PC-9 (cell line): ENCODE measurements around the gene F2RL1. TPM values are rescaled to one million over a fixed set of nuclear protein-coding genes. Genes with fewer than 3 reads are reported as not detected.

Source experiments
- BruUV-seq: library from RNA; stranded (reverse); fragments of 400-500 nt; replicated peaks from 2 replicates; lab custom pipeline; 2021; lab: Mats Ljungman, UMichigan
- CTCF ChIA-PET: fragments of 300-600 bp; sonication (Branson Sonifier 250); formaldehyde crosslinking; loops from one replicate; lab custom pipeline; 2022; ENCODE audit warnings: antibody characterized with exemption; lab: Charles Lee
- POLR2A ChIA-PET: fragments of 300-600 bp; sonication (Branson Sonifier 250); formaldehyde crosslinking; loops from one replicate; lab custom pipeline; 2022; ENCODE audit warnings: antibody characterized with exemption; ENCODE audit not compliant: unreplicated experiment; lab: Charles Lee
- DNase-seq, 2 experiments: peaks; one replicate each; pipeline versions ENCODE4 v3.0.0 to v3.0.0-alpha.2; 2015 to 2022; ENCODE audit warnings: mixed read lengths in 1 of 2
- H2AFZ ChIP-seq: fragments of 200-600 bp; sonication (generic); 2 replicates; pipeline ENCODE4 v1.8.1; 2017; ENCODE audit warnings: antibody characterized with exemption
- H3F3A ChIP-seq: fragments of 200-600 bp; sonication (generic); 2 replicates; pipeline ENCODE4 v1.8.1; 2017; ENCODE audit warnings: antibody characterized with exemption, mild to moderate bottlenecking, low read depth; ENCODE audit not compliant: insufficient read depth
- H3K27ac ChIP-seq: fragments of 200-600 bp; sonication (generic); 2 replicates; pipeline ENCODE4 v1.6.1; 2016; ENCODE audit warnings: mixed run types
- H3K27me3 ChIP-seq: fragments of 200-600 bp; sonication (generic); 2 replicates; pipeline ENCODE4 v1.6.1; 2016; ENCODE audit warnings: low read depth, mixed run types; ENCODE audit not compliant: insufficient read depth
- H3K36me3 ChIP-seq: fragments of 200-600 bp; sonication (generic); 2 replicates; pipeline ENCODE4 v1.6.1; 2016; ENCODE audit warnings: low read depth, mixed run types
- H3K4me1 ChIP-seq: fragments of 200-600 bp; sonication (generic); replicated peaks from 2 replicates; pipeline ENCODE4 v1.6.1; 2016; ENCODE audit warnings: mixed run types; ENCODE audit not compliant: insufficient read depth
- H3K4me2 ChIP-seq: fragments of 200-600 bp; sonication (generic); 2 replicates; pipeline ENCODE4 v1.6.1; 2017; ENCODE audit warnings: mixed run types
- H3K4me3 ChIP-seq: fragments of 200-600 bp; sonication (generic); 2 replicates; pipeline ENCODE4 v1.6.1; 2016; ENCODE audit warnings: mixed run types
- H3K79me2 ChIP-seq: fragments of 200-600 bp; sonication (generic); 2 replicates; pipeline ENCODE4 v1.6.1; 2017; ENCODE audit warnings: low read depth, mixed run types
- H3K9me2 ChIP-seq: fragments of 200-600 bp; sonication (generic); 2 replicates; pipeline ENCODE4 v1.8.1; 2017; ENCODE audit warnings: mild to moderate bottlenecking; ENCODE audit not compliant: insufficient read depth
- H3K9me3 ChIP-seq: fragments of 200-600 bp; sonication (generic); 2 replicates; pipeline ENCODE4 v1.8.1; 2016; ENCODE audit warnings: low read depth; ENCODE audit not compliant: insufficient read depth
- H4K20me1 ChIP-seq: fragments of 200-600 bp; sonication (generic); 2 replicates; pipeline ENCODE4 v1.8.1; 2017; ENCODE audit not compliant: insufficient read depth
- CTCF ChIP-seq: fragments of 200-600 bp; sonication (generic); conservative IDR thresholded peaks from 2 replicates; pipeline ENCODE4 v1.6.1; 2017; ENCODE audit warnings: mixed run types, antibody characterized with exemption, mild to moderate bottlenecking, moderate library complexity
- EZH2 ChIP-seq: fragments of 200-600 bp; sonication (generic); IDR thresholded peaks from 2 replicates; pipeline ENCODE4 v1.8.0; 2017; ENCODE audit warnings: antibody characterized with exemption, low read depth
- intact Hi-C: fragments of 100-400 bp; cut with micrococcal nuclease; formaldehyde crosslinking; loops from one replicate; pipeline ENCODE4 v1.10.0; 2022; ENCODE audit not compliant: unreplicated experiment
- total RNA-seq: library from RNA; stranded (reverse); gene quantifications from 2 replicates; pipeline ENCODE4 v1.2.3, GENCODE V29; 2021

The F2RL1 gene
- total RNA-seq, 1 experiment from 2014 or later, result 34.5 TPM

- H3K9me2 ChIP-seq, result no peaks in the 10 kb centered on the region; the same call in 1 of the 2 replicates
- H3K36me3 ChIP-seq, result peaks cover 34% of the 10 kb centered on the region
- TF ChIP-seq CTCF (peak; percentile 33; the same call in 1 of the 2 replicates), EZH2 (no peak)
- H4K20me1 ChIP-seq, result peaks cover 5% of the 10 kb centered on the region
- H3K9me3 ChIP-seq, result no peaks in the 10 kb centered on the region
- peaks cover 57% of the 10 kb centered on the region for H3K4me1 ChIP-seq
- ChIA-PET CTCF (interaction anchor here (0.6 kb wide), 1 partner anchor 61 kb away, joined by 7 read pairs; no protein-coding TSS in a partner anchor), POLR2A (no interaction called here)
- H3K27ac ChIP-seq, result peak overlapping the region; percentile 91
- peaks cover 51% of the 10 kb centered on the region for H3K79me2 ChIP-seq
- H3F3A ChIP-seq, result peaks cover 47% of the 10 kb centered on the region
- peak overlapping the region; percentile 49 for H3K4me2 ChIP-seq
- BruUV-seq, result no TSS peak
- DNase-seq, result no peak
- H3K27me3 ChIP-seq, result no peaks in the 10 kb centered on the region
- intact Hi-C loops, result no loop called here
- H3K4me3 ChIP-seq, result no peak overlapping the region
- no peak overlapping the region for H2AFZ ChIP-seq
Observed at GRCh38 chr5:76836181-76836580, 17.4 kb downstream of the F2RL1 start.

GRCh38 chr5:76836585-76836984 is 17.8 kb downstream of the F2RL1 start:
- peaks cover 47% of the 10 kb centered on the region for H3F3A ChIP-seq
- peaks cover 57% of the 10 kb centered on the region for H3K4me1 ChIP-seq
- peaks cover under 1% of the 10 kb centered on the region; the same call in 1 of the 2 replicates for H4K20me1 ChIP-seq
- BruUV-seq, result no TSS peak
- peak overlapping the region; percentile 49 for H3K4me2 ChIP-seq
- H3K27me3 ChIP-seq, result no peaks in the 10 kb centered on the region
- H3K36me3 ChIP-seq, result peaks cover 34% of the 10 kb centered on the region
- no peak for TF ChIP-seq EZH2
- no peak for TF ChIP-seq CTCF
- ChIA-PET POLR2A (interaction anchor here (0.6 kb wide), 1 partner anchor 17 kb away, joined by 15 read pairs; no protein-coding TSS in a partner anchor), CTCF (interaction anchor here (0.6 kb wide), 1 partner anchor 62 kb away, joined by 7 read pairs; no protein-coding TSS in a partner anchor)
- intact Hi-C loops, result no loop called here
- H3K4me3 ChIP-seq, result no peak overlapping the region
- H3K27ac ChIP-seq, result peak overlapping the region; percentile 91
- DNase-seq, result peak in 1 of 2 experiments; percentile 70
- H3K9me3 ChIP-seq, result no peaks in the 10 kb centered on the region
- H3K9me2 ChIP-seq, result no peaks in the 10 kb centered on the region; the same call in 1 of the 2 replicates
- peaks cover 46% of the 10 kb centered on the region for H3K79me2 ChIP-seq
- no peak overlapping the region for H2AFZ ChIP-seq

- Histone ChIP-seq H3K4me3 (no peak overlapping the region; the same call in 1 of the 2 replicates), H3K9me2 (no peaks in the 10 kb centered on the region), H3K4me1 (peaks cover 57% of the 10 kb centered on the region), H4K20me1 (no peaks in the 10 kb centered on the region), H3K36me3 (peaks cover 20% of the 10 kb centered on the region), H3K27ac (peak overlapping the region; percentile 91), H3F3A (peaks cover 47% of the 10 kb centered on the region), H3K79me2 (peaks cover 28% of the 10 kb centered on the region), H2AFZ (no peak overlapping the region), H3K4me2 (peak overlapping the region; percentile 62), H3K9me3 (no peaks in the 10 kb centered on the region), H3K27me3 (no peaks in the 10 kb centered on the region)
- peak; percentile 45 to 91 for DNase-seq
- POLR2A ChIA-PET, result interaction anchor here (0.6 kb wide), 1 partner anchor 20 kb away, joined by 9 read pairs; no protein-coding TSS in a partner anchor
- TF ChIP-seq CTCF (no peak), EZH2 (no peak)
- BruUV-seq, result no TSS peak
- intact Hi-C loops, result loop anchor here (2.0 kb wide), 3 partner anchors 18 to 54 kb away; no protein-coding TSS in a partner anchor
- CTCF ChIA-PET, result no interaction called here
Observed at GRCh38 chr5:76838481-76839261, 19.8 kb downstream of the F2RL1 start.
